Measurements from ENCODE around the gene FAM162B. TPM values are rescaled to one million over a fixed set of nuclear protein-coding genes. Genes with fewer than 3 reads are reported as not detected.
"Not testable (repeated sequence)": the region's sequence is repeated elsewhere in the genome, so short reads cannot be mapped to it uniquely, and the experiment has no call there.

The FAM162B gene
- total RNA-seq, 1 donor from 2014 or later, result 14.1 TPM

DNA sequence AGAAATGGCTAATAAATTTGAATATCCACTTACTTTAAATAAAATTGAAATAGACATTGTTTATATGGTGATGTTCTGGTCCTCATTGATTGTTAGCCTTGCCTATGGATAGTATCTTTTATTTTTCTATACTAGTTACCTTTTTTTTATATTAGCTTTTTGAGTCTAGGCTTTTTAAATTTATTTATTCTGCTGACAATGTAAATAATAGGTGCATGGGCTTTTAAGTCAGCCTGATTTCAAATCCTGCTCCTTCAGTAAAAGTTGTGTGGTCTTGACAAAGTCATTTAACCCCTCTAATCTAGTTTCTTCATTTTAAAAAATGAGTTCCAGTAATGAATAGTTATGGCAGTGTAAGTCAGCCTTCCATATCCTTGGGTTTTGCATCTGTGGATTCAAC lies 38.6 kb downstream of the FAM162B start:
- DNase-seq (ENCODE audit: low read depth in 2 of 2), result no peak

DNA sequence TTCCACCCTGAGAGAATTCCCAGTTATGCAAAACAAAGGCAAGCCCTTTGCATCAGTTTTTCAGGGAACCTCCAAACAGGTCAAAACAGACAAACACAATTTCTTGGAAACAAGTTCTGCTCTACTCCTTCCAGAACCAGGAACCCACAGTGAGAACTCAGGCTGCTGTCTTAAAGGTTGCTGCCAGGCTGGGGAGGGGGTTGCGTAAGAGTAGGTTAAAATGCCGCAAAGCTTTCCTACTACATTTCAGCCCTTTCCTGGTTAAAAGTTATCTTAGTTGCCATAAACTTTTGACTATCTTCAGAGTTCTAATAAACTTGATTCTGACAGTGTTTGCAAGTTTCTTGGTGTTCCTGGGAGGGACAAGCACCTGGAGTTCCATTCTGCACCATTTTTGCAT lies 50.8 kb downstream of the FAM162B start:
- no peak for DNase-seq (ENCODE audit: low read depth in 2 of 2)

DNA sequence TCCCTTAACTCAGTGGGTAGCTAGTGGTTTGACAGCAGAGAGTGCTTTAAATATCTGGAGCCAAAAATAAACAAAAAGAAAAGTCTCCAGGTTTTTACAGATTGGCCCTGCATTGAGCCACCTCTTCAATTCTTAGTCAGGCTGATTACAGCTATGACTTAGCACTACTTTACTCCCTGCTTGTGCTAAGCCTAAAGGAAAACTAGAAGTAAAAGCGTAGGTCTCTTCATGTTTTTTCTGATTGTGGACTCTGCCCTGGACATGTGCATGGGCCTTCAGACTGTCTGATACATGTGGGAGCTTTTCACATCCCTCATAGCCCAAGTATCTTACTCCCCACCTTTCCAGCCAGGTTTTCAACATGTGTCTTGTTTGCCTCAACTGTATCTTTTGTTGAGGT lies 51.2 kb downstream of the FAM162B start:
- DNase-seq (ENCODE audit: low read depth in 2 of 2), result no peak

DNA sequence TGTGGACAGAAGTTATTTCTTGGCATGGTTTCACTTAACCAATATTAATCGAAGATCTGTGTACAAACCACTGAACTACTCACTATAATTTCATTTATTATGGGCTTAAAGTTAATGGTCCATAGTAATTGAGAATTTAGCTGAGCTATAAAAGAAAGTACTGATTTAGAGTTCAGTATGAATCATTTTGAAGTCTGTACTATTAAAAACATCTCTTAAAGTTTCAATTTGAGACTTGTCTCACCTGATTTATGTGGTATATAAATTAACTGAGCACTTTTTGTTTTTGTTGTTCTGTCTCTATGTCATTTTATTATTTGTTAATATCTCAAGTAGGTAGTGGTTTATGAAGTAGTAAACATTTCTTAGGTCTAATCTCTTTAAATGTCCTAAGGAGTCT lies 59.6 kb downstream of the FAM162B start:
- DNase-seq (ENCODE audit: low read depth in 2 of 2), result no peak

DNA sequence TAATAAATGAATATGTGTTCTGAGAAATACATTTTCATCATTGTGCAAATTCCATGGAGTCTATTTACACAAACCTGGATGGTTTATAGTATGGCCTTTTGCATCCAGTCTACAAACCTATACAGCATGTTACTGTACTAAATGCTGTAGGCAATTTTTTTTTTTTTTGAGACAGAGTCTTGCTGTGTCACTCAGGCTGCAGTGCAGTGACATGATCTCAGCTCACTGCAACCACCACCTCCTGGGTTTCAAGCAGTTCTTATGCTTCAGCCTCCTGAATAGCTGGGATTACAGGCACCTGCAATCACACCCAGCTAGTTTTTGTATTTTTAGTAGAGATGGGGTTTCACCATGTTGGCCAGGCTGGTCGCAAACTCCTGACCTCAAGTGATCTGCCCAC lies 61.6 kb downstream of the FAM162B start:
- not testable (repeated sequence) for DNase-seq (ENCODE audit: low read depth in 2 of 2)

Other genes starting within 250 kb of the FAM162B start
- gene TRAPPC3L, start 220.0 kb downstream of the FAM162B start, total RNA-seq, result under 0.01 TPM in 1 of 2 replicates, not detected in the other
- gene CALHM4, start 212.0 kb downstream of the FAM162B start, total RNA-seq, result 0.22 TPM in 1 of 2 replicates, not detected in the other
- gene RWDD1, start 194.2 kb downstream of the FAM162B start, total RNA-seq, result 17.0 and 19.2 TPM in 2 replicates
- 0.60 and 0.65 TPM in 2 replicates for gene RSPH4A, start 149.2 kb downstream of the FAM162B start, total RNA-seq
- 17.2 and 34.7 TPM in 2 replicates for gene ZUP1, start 97.0 kb downstream of the FAM162B start, total RNA-seq
- gene KPNA5, start 84.5 kb downstream of the FAM162B start, total RNA-seq, result 5.2 and 14.5 TPM in 2 replicates
- not detected in 2 replicates for gene GPRC6A, start 63.4 kb upstream of the FAM162B start, total RNA-seq
- not detected in 2 replicates for gene RFX6, start 111.5 kb upstream of the FAM162B start, total RNA-seq